Stimulated activated CD8-positive, alpha-beta memory T cell treated with anti-CD3 and anti-CD28 coated beads, Interleukin-7, amount 100 ng/mL, for 1 hour (primary cell): Measurements from ENCODE around the gene LARGE2.
A peak's percentile ranks its signal among the peaks of the same experiment; 100 is the strongest.

Experiments
- DNase-seq, 2 donors: peaks; one replicate each; pipeline ENCODE4 v3.0.0-alpha.2; 2020; ENCODE audit warnings: low read depth in 2 of 2

The LARGE2 gene

GRCh38 chr11:45922425-45923082 is at the start of gene LARGE2:
TSS of gene LARGE2 (plus strand) at chr11:45922656. CDS start at chr11:45922883, 227 bp downstream.
- no peak for DNase-seq

GRCh38 chr11:45876401-45876800 is 46.1 kb upstream of the LARGE2 start:
- DNase-seq: no peak

GRCh38 chr11:45877221-45877620 is 45.2 kb upstream of the LARGE2 start:
- DNase-seq: no peak

GRCh38 chr11:45877845-45878244 is 44.6 kb upstream of the LARGE2 start:
- no peak for DNase-seq

GRCh38 chr11:45879803-45880686 is 42.4 kb upstream of the LARGE2 start:
- no peak for DNase-seq

GRCh38 chr11:45880772-45881570 is 41.5 kb upstream of the LARGE2 start:
- DNase-seq: no peak

- no peak for DNase-seq
Measured at GRCh38 chr11:45881708-45882368, 40.6 kb upstream of the LARGE2 start.

- no peak for DNase-seq
Measured at GRCh38 chr11:45884596-45885185, 37.8 kb upstream of the LARGE2 start.

- peak; percentile 13 to 29 for DNase-seq
Measured at GRCh38 chr11:45885274-45885920, 37.1 kb upstream of the LARGE2 start, which contains the start of gene MAPK8IP1. TSS of gene MAPK8IP1 (plus strand) at chr11:45885651. CDS start at chr11:45885821, 170 bp downstream.

- DNase-seq: no peak
Measured at GRCh38 chr11:45885921-45886721, 36.3 kb upstream of the LARGE2 start.

- no peak for DNase-seq
Measured at GRCh38 chr11:45886816-45887520, 35.5 kb upstream of the LARGE2 start.

- DNase-seq: no peak
Measured at GRCh38 chr11:45887587-45887986, 34.9 kb upstream of the LARGE2 start.

- no peak for DNase-seq
Measured at GRCh38 chr11:45889555-45889954, 32.9 kb upstream of the LARGE2 start.

GRCh38 chr11:45889966-45890365 is 32.5 kb upstream of the LARGE2 start:
- no peak for DNase-seq

- no peak for DNase-seq
Measured at GRCh38 chr11:45890886-45891550, 31.4 kb upstream of the LARGE2 start.

- no peak for DNase-seq
Measured at GRCh38 chr11:45892856-45893255, 29.6 kb upstream of the LARGE2 start.

- no peak for DNase-seq
Measured at GRCh38 chr11:45894555-45895247, 27.8 kb upstream of the LARGE2 start.
